HG03558 (cell line): ENCODE data around the gene CXCL17.
"Not testable (repeated sequence)": the region's sequence is repeated elsewhere in the genome, so short reads cannot be mapped to it uniquely, and the experiment has no call there.

Source experiments
- ATAC-seq: cut with Tn5 transposase; IDR thresholded peaks from one replicate; pipeline ENCODE4 v1.9.1; 2021; ENCODE audit warnings: moderate number of reproducible peaks; ENCODE audit not compliant: unreplicated experiment; ENCODE audit errors: extremely low read depth

Gene CXCL17

DNA sequence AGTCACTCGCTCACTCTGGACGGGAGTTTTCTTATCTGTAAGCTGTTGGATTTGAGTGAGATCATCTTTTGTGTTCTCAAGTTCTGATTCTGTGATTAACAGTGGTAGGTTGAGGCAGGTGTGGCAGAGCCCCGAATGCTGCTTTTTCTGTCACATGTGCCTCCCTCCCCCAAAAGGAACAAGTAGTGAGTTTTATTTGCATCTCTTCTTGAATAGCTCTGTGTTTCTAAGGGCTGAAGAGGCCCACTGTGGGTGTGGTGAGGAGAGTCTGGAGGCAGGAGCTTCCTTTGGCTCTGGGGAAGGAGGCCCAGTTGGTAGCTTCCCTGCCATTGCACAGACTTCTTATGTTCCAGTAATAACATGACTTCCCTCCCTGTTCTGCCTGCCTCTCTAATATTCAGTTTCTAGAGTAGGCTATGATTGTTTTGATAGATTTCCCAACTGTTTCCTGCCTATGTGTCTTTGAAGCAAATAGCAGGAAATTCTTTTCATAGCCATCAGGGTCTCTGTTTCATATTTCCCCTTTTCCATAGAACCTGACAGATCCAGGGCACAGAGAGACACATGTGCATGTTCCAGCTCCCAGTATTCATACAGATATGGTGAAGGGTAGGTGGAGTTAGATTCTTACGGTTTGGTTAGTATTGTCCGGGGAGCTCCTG is 23.9 kb upstream of the CXCL17 start:
- no peak for ATAC-seq

DNA sequence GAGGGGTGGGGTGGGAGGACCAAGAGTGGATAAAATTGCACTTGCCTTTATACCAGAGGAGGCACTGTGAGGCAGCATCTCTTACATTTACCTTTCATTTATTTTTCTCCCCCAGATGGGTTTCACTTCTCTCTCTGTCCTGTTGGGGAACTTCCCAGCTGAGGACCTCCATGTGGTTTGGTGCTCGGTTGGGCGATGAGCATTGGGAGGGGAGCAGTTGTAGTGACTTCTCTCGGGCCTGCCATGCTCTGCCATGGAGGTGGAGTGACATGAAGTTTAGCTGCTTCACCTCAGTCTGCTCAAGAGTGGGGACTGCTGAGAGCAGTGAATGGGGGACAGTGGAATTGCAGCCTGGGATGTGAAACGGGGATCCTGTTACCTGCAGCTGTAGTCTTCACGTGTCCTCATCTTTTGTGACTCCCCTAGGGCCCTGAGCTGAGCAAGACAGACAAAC is 23.1 kb upstream of the CXCL17 start:
- ATAC-seq = no peak

DNA sequence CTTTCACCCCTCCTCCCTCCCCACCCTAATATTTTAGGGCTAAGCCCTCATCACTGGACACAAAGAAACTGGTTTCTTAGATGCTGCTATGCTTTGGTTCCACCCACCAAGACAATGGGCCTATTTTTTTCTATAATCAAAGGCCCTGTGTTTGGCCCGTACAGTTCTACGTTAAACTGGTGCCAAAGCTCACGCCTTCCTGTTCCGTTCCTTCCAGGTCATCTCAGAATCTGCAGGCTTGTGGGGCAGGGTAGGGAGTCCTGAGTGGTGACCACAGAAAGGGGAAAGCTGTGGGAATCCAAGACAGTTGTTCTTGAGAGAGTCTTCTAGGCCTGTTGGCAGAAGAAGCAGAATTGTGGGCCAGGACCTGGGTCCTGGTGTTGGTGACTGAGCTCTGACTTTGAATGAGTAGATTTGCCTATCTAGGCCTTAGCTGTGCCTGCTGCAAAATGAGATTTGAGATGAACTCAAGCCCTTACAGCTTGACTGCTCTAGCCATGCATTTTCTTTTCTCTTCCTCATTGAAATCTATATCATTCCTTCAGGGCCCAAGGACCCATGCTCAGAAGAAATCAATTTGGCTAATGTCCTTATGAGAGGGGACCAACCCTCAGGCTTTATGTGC is 19.1 kb upstream of the CXCL17 start:
- ATAC-seq = no peak

DNA sequence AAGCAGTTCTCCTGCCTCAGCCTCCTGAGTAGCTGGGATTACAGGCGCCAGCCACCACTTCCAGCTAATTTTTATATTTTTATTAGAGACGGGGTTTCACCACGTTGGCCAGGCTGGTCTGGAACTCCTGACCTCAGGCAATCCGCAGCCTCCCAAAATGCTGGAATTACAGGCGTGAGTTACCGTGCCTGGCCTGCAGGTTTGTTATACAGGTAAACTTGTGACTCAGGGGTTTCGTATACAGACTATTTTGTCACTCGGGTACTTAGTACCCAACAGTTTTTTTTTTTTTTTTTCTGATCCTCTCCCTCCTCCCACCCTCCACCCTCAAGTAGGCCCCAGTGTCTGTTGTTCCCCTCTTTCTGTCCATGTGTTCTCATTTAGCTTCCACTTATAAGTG is 18.5 kb upstream of the CXCL17 start:
- not testable (repeated sequence) for ATAC-seq

DNA sequence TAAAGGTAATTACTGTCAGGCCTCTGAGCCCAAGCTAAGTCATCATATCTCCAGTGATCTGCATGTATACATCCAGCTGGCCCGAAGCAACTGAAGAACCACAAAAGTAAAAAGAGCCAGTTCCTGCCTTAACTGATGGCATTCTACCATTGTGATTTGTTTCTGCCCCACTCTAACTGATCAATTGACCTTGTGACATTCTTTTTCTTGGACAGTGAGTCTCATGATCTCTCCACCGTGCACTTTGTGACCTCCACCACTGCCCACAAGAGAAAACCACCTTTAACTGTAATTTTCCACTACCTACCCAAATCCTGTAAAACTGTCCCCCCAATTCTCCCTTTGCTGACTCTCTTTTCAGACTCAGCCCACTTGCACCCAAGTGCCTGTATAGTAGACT is 17.2 kb upstream of the CXCL17 start:
- ATAC-seq = no peak

DNA sequence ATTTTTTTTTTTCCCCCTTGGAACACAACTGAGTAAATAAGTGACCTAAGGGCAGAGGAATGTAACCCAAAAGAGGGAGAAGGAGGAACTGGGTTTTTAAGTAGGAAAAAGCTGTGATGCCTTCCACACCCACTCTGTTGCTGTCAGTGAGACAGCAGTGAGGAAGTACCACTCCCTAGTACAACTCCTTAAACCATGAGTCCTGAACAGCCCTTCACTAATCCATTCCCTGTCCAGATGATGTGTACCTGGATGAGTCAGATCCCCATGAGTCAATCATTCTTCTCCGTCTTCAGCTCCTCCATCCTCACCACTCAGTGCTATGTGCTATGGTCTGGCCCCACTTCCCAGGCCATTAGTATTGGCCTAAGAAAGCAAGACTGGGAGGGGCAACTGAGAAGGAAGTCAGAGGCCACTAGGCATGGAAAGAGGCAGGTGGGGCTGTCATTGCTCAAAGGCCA is 12.9 kb upstream of the CXCL17 start:
- no peak for ATAC-seq

DNA sequence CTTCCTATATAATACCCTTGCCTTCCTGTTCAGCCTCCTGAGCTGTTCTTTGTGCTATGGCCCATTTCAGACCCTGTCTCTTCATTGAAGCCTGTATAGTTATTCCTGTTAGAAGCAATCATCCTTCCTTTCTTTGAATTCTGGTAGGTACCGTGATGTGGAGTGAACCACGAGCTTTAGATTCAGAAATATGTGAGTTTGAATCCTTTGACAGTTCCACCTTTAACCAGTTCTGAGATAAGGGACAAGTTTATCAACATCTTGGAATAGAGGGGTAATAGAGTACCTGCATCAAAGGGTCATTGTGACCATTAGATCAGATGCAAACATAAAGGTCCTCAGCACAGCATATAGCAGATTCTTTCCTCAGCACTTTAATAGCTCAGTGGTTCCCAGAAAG is 12.3 kb upstream of the CXCL17 start:
- no peak for ATAC-seq

DNA sequence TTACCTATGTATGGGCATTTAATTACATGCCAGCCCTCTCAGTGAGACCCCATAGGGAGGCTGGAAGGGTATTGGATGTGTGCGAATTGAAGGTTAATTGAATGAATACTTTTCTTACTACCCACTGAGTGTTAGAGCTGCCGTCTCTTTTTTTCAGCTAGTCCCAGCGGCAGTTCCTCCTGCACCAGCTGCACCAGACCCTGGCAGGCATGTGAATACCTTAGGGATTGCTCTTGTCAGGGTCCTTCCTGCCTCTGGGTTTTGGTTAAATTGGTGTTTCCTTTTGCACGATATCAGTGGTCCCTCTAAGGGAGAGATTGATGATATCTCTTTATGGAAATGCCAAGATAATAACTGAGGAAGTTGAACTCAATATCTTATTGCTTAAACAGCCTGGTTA is 9.8 kb upstream of the CXCL17 start:
- no peak for ATAC-seq

DNA sequence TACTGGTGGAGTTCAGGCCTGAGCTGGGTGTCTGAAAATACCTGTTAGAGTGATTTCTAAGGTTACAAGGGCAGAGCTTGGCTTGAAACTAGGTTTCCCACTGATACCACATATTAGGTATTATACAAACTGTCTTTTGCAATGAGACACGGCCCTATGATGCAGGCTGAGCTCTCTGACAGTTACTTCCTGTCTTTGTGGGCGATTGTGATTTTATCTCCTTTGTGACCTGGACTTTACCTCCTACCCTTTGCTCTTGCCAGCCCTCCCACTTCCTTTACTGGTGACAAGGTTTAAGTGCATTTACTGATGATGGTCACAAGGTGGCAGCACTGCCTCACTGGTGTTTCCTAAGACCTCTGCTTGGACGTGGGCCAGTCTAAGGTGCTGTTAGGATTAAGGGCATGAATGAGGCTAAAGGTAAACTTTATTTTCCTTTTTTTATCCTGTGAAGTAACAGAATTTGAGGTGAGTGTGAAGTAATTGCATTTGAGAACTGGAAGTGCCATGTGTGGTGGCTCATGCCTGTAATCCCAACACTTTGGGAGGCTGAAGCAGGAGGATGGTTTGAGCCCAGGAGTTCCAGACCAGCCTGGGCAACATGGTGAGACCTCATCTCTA is 7.7 kb upstream of the CXCL17 start:
- no peak for ATAC-seq

DNA sequence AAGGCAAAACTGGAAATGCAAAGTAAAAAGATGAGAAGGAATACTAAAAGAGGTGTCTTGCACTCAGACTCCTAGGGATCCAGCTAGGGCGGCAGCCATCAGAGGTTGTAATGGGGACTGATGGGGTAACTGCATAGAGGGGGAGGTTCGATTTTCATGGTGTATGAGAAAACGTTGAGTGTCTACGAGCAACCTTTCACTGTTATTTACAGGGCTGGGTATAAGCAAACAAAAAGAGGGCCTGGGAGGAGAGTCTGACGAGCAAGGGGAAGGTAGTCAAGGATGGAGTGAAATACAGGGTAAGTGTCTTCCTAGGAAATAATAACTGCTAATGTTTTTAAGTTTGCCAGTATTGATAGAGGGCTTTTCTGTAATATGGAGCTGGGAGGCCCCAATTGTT is 5.6 kb upstream of the CXCL17 start:
- ATAC-seq = not testable (repeated sequence)

DNA sequence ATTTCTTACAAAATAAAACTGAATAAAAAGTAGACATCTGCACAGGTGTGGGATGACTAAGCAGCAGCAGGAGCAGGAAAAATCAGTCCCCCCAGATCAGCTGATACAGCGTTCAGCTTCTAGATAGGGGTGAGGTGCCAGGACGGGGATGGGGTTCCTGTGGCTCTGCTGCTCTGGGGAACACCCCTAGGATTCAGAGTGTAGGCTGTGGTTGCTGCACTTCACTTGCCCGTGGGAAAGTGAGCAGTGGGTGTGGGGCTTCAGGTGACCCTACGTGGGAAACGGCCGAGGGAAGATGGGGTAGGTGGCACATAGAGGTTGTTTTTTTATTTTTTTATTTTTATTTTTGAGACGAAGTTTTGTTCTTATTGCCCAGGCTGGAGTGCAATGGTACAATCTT is 3.2 kb upstream of the CXCL17 start:
- ATAC-seq = no peak

DNA sequence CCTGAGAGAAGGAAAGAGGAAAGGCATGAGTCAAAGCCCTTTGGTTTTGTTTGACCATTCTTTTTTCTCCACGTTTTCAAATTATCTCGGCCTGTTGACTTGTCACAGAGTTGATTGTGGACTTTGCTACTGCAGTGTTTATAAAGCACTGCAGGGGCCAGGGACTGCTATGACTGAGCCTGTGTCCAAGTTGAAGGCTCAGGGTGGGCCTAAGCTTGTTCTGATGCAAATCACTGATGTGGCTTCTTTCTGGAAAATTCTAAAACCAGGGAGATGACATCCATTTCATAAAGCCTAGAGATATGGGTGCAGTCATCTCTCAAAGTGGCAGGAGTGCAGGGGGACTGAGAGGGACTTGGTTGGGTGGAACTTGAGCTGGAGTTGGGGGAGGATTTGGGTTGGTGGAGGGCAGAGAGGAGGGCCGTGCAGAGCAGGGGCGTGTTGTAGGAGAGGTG is 1.2 kb upstream of the CXCL17 start:
- ATAC-seq = no peak

DNA sequence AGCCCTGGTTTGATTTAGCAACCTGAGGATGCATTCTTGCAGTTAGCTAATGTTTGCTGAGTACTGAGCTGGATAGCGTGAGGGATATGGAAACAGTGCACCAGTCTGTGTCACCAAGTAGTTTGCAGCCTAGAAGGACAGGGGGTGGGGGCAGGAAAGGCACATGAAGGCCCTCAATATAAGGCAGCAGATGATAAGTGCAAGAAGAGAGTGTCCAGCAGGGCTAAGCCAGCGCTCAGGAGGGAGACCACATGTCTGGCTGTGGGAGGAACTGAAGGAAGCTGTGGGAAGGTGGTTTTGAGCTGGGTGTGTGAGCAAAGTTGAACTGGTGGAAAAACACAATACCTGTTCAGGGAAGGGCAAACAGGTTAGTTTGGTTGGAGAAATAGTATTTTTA is 1.7 kb downstream of the CXCL17 start:
- ATAC-seq = no peak

DNA sequence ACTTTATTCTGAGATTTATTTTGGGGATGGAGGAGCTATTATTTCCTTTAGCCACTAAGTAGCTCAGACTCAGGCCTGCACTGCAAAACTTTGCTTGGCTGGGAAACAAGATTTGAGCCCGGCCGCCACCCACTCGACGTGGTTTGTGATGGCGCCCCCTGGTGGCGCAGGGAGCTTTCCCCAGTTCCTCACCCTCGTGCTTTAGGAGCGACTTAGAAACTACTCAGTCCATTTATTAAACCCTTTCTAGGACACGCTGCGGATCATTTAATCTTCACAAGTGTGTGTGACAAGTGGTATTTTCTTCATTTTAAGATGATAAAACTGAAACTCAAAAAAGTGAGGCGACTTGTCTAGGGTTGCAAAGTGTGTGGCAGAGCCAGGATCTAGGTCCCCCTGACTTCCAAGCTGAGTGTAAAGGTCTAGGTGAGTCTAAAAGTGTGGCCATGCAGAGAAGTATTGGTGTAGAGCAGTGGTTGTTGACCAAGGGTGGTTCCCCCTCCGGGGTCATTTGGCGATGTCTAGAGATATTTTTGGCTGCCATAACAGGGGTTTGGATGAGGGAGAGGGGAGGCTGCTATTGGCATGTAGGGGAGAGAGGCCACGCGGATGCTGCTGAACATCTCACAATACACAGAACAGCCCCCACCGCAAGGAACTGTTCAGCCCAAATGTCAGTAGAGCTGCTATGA is 2.2 kb downstream of the CXCL17 start:
- ATAC-seq = no peak

DNA sequence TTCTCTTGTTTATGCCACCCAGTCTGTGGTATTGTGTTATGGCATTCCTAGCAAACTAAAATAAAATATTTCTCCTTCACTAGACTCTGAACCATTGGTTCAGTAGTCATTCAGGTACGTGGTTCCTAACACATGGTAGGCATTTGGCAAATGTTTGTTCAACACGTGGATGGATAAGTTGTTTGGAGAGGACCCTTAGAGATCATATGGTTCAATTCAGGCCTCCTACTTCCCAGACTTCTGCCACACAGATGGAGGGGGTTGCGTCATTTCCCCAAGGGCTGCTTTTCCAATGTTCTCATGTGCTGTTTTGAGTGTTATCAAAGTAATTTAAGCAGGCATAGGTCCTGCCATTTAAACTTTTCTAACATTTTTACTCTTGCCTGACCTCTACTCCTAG is 6.7 kb downstream of the CXCL17 start:
- no peak for ATAC-seq

DNA sequence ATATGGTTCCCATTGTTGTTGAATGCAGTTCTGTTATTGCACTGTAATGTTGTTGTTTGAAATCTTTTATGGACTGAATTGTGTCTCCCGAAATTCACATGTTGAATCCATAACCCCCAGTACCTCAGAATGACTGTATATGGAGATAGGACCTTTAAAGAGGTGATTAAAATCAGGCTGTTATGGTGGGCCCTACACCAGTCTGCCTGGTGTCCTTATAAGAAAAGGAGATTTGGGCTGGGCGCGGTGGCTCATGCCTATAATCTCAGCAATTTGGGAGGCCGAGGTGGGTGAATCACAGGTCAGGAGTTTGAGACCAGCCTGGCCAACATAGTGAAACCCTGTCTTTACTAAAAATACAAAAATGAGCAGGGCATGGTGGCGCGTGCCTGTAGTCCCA is 7.4 kb downstream of the CXCL17 start:
- ATAC-seq = no peak

DNA sequence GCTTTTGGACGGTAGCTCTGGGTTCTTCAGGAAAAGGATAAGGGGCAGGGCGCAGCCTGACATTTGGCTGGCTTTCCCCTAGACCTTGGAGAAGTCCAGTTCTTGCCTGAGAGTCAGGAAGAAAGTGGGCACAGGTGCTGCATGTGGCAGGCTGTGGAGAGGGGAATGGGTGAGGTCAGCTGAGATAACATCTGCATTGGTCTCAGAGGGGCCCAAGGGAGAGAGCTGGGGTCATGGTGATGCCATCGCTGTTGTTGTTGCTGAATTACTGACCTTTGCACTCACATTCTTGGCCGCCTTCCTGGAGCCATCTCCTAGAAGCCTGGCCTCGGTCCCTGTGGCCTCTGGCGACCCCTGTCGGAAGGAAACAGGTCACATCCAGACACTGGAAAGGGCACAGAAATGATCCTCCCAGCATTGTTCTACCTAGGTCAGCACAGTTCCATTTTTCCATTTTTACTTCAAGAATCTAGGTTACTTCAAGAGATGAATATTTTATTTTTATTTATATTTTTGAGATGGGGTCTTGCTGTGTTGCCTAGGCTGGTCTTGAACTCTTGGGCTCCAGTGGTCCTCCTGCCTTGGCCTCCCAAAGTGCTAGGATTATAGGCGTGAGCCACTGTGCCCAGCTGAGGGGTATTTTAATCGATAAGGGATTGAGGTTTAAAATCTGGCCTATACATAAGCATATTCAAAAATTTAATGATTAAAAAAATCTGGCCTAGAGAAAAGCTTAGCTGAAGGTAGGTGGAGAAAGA is 9.1 kb downstream of the CXCL17 start:
- ATAC-seq = no peak

DNA sequence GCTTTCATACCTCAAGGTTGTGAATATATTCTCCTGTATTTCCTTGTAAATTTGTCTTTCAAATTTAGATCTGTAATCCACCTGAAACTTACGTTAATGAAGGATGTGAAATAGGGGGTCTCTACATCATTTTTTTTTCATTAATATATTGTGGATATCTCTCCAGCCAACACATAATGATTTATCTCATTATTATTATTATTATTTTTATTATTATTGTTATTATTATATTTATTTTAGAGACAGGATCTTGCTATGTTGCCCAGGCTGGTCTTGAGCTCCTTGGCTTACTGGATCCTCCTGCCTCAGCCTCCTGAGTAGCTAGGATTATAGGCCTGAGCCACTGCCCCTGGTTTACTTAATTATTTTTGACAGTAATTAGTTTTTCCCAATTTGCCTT is 11.3 kb downstream of the CXCL17 start:
- ATAC-seq = no peak

DNA sequence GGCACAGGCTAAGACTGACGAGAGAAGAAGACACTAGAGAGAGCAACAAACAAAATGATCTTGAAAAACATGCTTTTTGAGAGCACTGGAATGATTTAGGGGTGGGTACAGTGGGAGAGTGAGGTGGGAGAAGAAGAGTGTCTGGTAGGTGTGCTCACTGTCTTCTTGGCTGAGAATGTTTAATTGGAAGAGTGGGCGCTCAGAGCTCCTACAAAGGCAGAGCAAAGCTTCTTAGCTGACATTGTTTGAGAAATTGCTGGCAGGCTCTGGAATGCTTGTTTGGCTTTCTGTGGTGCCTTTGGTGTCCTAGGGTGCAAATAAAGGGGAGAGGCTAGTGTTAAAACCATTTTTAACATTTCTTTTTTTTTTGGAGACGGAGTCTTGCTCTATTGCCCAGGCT is 14.1 kb downstream of the CXCL17 start:
- no peak for ATAC-seq

DNA sequence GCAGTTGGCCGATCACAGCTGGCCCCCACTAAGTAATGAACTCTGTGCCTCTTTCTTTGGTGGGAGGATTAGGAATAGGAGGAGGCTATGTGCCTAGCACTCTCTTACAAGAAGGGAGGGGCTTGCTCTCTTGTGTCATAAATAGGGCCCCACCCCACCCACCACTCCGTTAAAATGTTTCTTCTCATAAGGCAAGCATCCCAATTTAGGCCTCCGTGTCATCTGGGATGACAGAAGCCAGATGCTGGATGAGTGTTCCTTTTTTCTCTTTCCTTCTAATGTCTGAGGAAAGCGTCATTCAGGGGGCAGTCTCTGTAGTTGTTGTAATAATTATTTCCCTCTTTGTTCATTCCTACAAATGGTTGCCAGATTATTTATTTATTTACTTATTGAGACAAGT is 15.4 kb downstream of the CXCL17 start, which contains the start of gene LIPE:
LIPE (minus strand) TSS at position 76 of the 400 bp plus-strand sequence. CDS start 239 bp downstream, outside the sequence.
- ATAC-seq = no peak
